DMS79 (cell line): Measurements from ENCODE around the gene TSPAN7.

ENCODE experiments used
- DNase-seq: peaks from one replicate; lab custom pipeline; 2025; lab: John Stamatoyannopoulos, UW

Gene TSPAN7

GRCh38 chrX:38694394-38694793, 133.1 kb downstream of the TSPAN7 start:
- no peak for DNase-seq

GRCh38 chrX:38697461-38697860, 136.1 kb downstream of the TSPAN7 start:
- no peak for DNase-seq

DNA sequence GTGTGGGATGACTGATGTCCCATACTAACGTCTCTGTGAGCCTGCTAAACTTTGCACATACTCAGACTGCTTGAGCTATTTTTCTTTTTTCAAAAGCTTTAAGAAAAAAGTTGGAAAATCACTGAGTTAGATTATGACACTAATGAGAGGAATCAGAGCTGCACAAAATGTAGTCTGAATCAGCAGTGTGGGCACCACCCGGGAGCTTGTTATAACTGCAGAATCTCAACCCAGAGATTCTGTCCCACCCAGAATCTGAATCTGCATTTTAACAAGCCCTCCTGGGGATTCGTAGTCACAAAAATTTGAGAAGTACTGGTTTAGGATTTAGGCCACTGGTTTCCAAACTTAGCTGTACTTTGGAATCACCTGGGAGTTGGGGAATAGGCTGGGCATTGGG, 137.8 kb downstream of the TSPAN7 start:
- no peak for DNase-seq

DNA sequence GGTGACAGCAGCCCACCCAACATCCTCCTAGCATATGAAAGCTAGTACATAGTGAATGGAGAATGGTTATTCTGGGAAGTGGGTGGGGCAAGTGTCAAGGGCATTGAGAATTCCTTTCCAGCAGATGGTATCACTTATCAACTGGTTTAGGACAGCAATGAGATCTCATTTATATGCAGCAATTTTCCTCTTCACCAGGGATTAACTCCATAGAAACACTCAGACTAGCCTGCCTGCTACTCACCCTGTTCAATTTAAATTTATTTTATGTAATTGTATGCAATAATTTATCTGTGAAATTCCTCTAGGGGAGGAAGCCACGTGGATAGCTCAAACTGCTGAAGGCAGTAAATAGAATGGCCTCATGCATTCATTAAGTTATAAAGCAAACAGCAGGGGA, 138.4 kb downstream of the TSPAN7 start:
- DNase-seq = no peak

- DNase-seq = no peak
These were observed 139.7 kb downstream of the TSPAN7 start for GRCh38 chrX:38701073-38701472.

DNA sequence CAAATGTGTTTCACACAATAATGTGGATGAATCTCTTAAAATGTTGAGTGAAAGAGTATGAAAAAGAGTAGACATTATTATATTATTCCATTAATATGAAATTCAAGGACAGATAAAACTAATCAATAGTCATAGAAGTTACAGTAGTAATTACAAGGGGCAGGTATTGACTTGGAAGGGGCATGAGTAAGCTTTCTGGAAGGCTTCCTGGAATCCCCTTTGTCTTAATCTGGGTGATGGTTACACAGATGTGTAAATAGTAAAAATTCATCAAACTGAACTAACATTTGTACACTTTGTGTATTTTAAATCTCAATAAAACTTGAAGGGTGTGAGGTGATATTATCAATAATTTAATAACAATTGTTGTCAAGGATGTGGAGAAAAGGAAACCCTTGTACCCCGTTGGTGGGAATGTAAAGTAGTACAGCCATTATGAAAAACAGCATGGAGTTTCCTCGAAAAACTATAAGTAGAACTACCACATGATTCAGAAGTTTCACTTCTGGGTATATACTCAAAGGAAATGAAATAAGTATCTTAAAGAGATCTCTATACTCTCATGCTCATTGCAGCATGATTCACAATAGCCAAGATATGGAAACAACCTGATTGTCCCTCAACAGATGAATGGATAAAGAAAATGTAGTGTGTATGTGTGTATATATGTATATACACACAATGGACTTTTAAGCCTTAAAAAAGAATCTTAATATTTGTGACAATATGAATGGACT, 143.0 kb downstream of the TSPAN7 start:
- no peak for DNase-seq

- DNase-seq = no peak
These were observed 156.5 kb downstream of the TSPAN7 start for GRCh38 chrX:38717871-38718270.

GRCh38 chrX:38718311-38718710, 157.0 kb downstream of the TSPAN7 start:
- no peak for DNase-seq

GRCh38 chrX:38726612-38727011, 165.3 kb downstream of the TSPAN7 start:
- DNase-seq = no peak

DNA sequence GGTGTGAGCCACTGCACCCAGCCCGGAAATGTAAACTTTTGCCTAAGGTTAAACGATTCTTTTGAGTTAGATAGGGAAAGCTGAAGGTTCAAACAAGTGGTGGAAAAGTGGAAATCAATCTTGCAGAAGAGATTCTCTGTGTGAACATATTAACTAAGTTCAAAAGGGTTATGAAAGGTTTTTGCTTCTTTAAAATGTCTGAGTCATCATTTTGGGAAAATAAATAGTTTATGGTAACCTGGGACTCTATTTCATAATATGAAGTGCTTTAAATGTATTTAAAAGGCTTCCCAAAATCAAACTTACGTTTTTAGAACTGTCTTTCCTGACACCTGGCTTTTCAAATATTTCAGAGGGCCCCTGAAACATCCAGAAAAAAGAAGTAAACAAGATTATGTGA, 166.3 kb downstream of the TSPAN7 start:
- DNase-seq = no peak

GRCh38 chrX:38732866-38733265, 171.5 kb downstream of the TSPAN7 start:
- no peak for DNase-seq
